ENCODE data around the gene ABCC1. TPM values are rescaled to one million over a fixed set of nuclear protein-coding genes. Genes with fewer than 3 reads are reported as not detected.

The ABCC1 gene
- total RNA-seq, 4 donors from 2014 or later, result 24.3 to 32.2 (median 25.7) TPM

DNA sequence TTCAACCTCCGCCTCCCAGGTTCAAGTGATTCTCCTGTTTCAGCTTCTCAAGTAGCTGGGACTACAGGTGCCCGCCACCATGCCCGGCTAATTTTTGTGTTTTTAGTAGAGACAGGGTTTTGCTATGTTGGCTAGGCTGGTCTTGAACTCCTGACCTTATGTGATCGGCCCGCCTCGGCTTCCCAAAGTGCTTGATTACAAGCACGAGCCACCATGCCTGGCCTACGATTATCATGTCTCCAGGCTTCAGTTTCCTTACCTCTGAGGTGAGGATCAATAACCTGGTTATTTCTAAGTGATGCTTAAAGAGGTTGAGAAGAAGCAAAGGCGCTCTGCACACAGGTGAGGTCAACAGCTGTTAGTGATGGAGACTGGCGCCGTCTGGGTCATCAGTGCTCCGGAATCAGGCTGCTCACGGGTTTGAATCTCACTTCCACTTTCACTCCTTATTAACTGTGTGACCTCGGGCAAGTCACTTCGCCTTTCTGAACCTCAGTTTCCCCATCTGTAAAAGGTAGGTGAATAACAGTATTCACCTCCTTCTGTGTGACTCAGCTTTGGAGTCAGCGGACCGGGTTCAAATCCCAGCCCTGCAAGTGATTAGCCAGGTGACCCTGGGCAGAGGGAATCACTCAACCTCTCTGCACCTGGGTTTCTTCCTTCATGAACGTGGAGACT lies 745 bp upstream of the ABCC1 start:
- peak overlapping the region in 2 of 4 donors; percentile 80 to 83 for H3K27ac ChIP-seq

DNA sequence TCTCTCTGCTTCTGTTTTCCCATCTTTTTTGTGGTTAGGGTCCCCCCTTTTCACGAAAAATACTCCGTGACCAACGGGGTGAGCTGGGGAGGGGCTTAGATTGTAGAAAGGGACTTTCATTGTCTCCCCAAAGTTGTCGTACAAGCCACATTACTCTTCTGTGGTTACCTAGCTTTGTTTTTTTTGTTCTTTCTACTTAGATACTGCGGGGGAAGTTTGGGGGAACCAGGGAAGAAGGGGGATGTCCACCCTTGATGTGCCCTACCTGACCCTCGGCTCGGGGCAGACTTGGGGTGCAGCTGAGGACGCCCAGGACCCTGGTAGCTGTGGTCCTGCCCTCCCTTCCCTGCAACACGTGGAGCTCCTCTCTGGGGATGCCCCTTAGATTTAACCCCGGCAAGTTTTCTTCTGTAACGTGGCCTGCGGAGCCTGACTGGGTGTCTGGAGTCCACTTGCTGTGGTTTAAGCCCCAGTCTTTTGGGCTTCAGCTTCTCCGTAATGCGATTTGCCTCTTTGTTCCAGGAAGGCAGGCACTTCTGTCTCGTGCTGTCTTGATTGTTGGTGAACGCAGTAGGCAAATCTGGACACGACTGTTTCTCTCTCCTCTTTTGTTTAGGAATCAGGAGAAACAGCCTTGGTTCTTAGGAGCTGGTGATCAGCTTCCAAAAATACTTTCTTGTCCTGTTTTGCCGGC lies 892 bp downstream of the ABCC1 start:
- no peaks in the 10 kb centered on the region for H3K36me3 ChIP-seq
- H3K27me3 ChIP-seq, result no peaks in the 10 kb centered on the region
- no peaks in the 10 kb centered on the region for H3K9me3 ChIP-seq
- H3K27ac ChIP-seq, result peak overlapping the region; percentile 57 to 86 (median 78)
- WGBS, 2 donors, result 2 to 4% methylated on average over 18 of the region's 18 CpGs
- H3K4me1 ChIP-seq, result peaks cover 0 to 52% (median 9%) of the 10 kb centered on the region in 4 donors
- H3K4me3 ChIP-seq, result peak overlapping the region; percentile 27 to 72 (median 63)
- TF ChIP-seq POLR2A (IDR thresholded peaks at IDR 0.05) (no peak), EP300 (IDR thresholded peaks at IDR 0.05) (no peak)
- TF ChIP-seq, protein P1, sequence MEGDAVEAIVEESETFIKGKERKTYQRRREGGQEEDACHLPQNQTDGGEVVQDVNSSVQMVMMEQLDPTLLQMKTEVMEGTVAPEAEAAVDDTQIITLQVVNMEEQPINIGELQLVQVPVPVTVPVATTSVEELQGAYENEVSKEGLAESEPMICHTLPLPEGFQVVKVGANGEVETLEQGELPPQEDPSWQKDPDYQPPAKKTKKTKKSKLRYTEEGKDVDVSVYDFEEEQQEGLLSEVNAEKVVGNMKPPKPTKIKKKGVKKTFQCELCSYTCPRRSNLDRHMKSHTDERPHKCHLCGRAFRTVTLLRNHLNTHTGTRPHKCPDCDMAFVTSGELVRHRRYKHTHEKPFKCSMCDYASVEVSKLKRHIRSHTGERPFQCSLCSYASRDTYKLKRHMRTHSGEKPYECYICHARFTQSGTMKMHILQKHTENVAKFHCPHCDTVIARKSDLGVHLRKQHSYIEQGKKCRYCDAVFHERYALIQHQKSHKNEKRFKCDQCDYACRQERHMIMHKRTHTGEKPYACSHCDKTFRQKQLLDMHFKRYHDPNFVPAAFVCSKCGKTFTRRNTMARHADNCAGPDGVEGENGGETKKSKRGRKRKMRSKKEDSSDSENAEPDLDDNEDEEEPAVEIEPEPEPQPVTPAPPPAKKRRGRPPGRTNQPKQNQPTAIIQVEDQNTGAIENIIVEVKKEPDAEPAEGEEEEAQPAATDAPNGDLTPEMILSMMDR (IDR thresholded peaks at IDR 0.05), result no peak
- no peak for DNase-seq (ENCODE audit: low spot score in 2 of 2)

More for the DNA sequence above, 745 bp upstream of the ABCC1 start:
- 73% methylated on average over 18 of the region's 18 CpGs for WGBS, 2 donors
- Histone ChIP-seq H3K4me3 (peak overlapping the region; percentile 56 to 70 (median 58)), H3K4me1 (peaks cover 0 to 51% (median 9%) of the 10 kb centered on the region in 4 donors), H3K9me3 (no peaks in the 10 kb centered on the region), H3K36me3 (no peaks in the 10 kb centered on the region), H3K27me3 (no peaks in the 10 kb centered on the region)
- no peak for TF ChIP-seq POLR2A (IDR thresholded peaks at IDR 0.05)
- TF ChIP-seq, protein P1 (IDR thresholded peaks at IDR 0.05), result no peak
- TF ChIP-seq EP300 (IDR thresholded peaks at IDR 0.05), result no peak
- no peak for DNase-seq (ENCODE audit: low spot score in 2 of 2)

DNA sequence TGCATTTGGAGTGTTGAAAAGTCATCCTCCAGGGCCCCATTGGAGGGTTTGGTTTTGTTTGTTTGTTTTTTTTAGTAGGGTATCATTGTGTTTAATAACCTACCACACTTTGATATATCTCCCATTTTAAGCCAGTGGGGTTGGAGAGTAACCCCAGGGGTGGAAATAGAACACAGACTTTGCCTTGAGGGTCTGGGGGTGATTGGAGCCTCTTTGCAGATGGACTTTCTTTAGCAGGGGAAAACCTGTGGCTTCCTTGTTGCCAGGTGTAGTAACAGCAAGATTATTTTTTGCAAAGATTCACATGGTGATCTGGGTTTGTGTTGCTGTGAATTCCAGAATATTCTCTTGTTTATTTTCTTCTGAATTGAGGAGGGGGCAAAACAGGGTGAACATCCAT lies 1.5 kb downstream of the ABCC1 start:
- Histone ChIP-seq H3K27ac (peak overlapping the region in 3 of 4 donors; percentile 77 to 86 (median 79)), H3K36me3 (no peaks in the 10 kb centered on the region), H3K27me3 (no peaks in the 10 kb centered on the region), H3K9me3 (no peaks in the 10 kb centered on the region), H3K4me3 (peak overlapping the region in 3 of 4 donors; percentile 27 to 72 (median 70)), H3K4me1 (peaks cover 0 to 52% (median 9%) of the 10 kb centered on the region in 4 donors)
- no peak for DNase-seq (ENCODE audit: low spot score in 2 of 2)
- TF ChIP-seq, protein P1 (IDR thresholded peaks at IDR 0.05), result no peak
- no peak for TF ChIP-seq EP300 (IDR thresholded peaks at IDR 0.05)
- TF ChIP-seq POLR2A (IDR thresholded peaks at IDR 0.05), result no peak

DNA sequence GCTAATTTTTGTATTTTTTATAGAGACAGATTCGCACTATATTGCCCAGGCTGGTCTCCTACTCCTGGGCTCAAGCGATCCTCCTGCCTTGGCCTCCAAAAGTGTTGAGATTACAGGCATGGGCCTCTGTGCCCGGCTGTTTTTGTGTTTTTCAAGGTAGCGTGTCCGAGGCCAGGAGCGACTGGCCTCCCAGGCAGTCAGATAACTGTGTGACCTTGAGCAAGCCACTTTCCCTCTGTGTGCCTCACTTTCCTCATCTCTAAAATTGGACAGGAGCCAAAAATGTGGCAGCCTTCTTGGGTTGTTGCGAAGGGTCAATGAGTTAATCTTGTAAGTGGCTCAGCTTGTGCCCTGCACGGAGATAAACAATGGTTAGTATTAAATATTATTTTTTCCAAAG lies 2.4 kb downstream of the ABCC1 start:
- Histone ChIP-seq H3K27me3 (no peaks in the 10 kb centered on the region), H3K36me3 (no peaks in the 10 kb centered on the region), H3K4me3 (no peak overlapping the region), H3K27ac (peak overlapping the region in 2 of 4 donors; percentile 36 to 79), H3K9me3 (no peaks in the 10 kb centered on the region), H3K4me1 (peaks cover 0 to 43% (median 7%) of the 10 kb centered on the region in 4 donors)
- DNase-seq (ENCODE audit: low spot score in 2 of 2), result no peak
- 87 to 88% methylated on average over 8 of the region's 8 CpGs for WGBS, 2 donors
- TF ChIP-seq POLR2A (IDR thresholded peaks at IDR 0.05), result no peak
- TF ChIP-seq EP300 (IDR thresholded peaks at IDR 0.05), result no peak
- TF ChIP-seq, protein P1 (IDR thresholded peaks at IDR 0.05), result no peak

DNA sequence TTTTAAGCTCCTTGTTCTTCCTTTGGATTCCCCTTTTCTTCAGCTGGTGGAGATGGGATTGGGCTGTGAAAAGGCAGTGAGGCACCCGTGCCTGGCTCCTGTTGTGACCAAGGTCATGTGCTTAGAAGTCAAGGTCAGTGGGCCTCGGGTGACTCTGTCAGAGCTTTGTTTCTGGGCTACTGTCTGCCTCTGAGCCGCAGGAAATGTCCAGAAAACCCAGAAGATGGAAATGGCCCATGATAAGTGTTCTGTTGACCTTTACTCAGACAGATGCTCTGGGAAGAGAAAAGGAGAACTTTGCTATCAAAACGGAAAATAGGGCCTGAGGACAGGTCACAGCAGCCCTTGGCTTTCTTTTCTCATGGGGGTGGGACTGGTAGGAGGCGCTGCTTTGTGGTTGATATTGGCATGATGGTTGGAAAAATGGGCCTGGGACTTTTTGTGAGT lies 2.9 kb downstream of the ABCC1 start:
- H3K4me3 ChIP-seq, result no peak overlapping the region
- no peak for DNase-seq (ENCODE audit: low spot score in 2 of 2)
- H3K27me3 ChIP-seq, result no peaks in the 10 kb centered on the region
- peaks cover 0 to 43% (median 7%) of the 10 kb centered on the region in 4 donors for H3K4me1 ChIP-seq
- TF ChIP-seq, protein P1 (IDR thresholded peaks at IDR 0.05), result no peak
- TF ChIP-seq EP300 (IDR thresholded peaks at IDR 0.05) (no peak), POLR2A (IDR thresholded peaks at IDR 0.05) (no peak)
- no peaks in the 10 kb centered on the region for H3K36me3 ChIP-seq
- H3K27ac ChIP-seq, result peak overlapping the region in 2 of 4 donors; percentile 26 to 36
- 45 to 47% methylated on average over 5 of the region's 5 CpGs for WGBS, 2 donors
- H3K9me3 ChIP-seq, result no peaks in the 10 kb centered on the region
